GM12801 (cell line): ENCODE data around the gene MYOZ2.

Experiments
- TF ChIP-seq, protein P1 (sequence below): IDR thresholded peaks from one replicate; pipeline ENCODE4 v1.5.1; 2011; ENCODE audit warnings: control low read depth; ENCODE audit not compliant: insufficient read length; ENCODE audit errors: extremely low read depth

MYOZ2 gene

DNA sequence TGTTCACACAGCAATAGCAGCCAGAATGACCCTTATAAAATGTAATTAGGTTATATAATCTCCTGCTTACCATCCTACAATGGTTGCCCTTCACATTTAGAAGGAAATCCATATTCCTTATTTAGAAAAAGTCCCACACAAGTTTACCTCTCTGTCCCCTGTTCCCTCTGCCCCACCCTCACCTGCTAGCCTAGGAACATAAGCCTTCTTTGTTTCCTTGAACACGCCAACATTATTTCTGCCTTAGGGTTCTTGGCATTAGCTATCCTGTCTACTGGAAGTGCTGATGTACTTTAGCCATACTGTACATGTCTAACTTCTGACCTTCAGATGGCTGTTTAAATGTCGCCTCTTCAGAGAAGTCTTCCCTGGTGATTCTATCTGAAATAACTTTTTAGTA, 48.5 kb downstream of the MYOZ2 start:
- TF ChIP-seq, protein P1, sequence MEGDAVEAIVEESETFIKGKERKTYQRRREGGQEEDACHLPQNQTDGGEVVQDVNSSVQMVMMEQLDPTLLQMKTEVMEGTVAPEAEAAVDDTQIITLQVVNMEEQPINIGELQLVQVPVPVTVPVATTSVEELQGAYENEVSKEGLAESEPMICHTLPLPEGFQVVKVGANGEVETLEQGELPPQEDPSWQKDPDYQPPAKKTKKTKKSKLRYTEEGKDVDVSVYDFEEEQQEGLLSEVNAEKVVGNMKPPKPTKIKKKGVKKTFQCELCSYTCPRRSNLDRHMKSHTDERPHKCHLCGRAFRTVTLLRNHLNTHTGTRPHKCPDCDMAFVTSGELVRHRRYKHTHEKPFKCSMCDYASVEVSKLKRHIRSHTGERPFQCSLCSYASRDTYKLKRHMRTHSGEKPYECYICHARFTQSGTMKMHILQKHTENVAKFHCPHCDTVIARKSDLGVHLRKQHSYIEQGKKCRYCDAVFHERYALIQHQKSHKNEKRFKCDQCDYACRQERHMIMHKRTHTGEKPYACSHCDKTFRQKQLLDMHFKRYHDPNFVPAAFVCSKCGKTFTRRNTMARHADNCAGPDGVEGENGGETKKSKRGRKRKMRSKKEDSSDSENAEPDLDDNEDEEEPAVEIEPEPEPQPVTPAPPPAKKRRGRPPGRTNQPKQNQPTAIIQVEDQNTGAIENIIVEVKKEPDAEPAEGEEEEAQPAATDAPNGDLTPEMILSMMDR, result no peak

DNA sequence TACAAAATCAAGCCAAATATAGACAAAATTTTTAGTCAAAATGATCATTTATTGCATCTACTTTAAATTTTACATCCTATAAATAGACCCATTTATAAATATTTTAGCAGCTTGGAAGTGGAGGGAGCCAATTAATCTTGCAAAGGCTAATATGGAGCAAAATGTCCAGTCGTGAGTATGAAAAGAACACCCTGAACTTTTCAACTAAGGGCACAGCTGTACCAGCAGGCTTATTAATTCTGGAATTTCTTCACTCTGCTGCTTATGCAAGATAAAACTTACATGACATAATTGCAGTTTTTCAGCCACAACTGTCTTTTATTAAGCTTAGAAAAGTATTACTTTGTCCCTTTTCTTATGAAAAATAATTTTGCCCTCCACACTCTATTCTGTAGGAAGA, 54.0 kb downstream of the MYOZ2 start:
- TF ChIP-seq, protein P1, result no peak

DNA sequence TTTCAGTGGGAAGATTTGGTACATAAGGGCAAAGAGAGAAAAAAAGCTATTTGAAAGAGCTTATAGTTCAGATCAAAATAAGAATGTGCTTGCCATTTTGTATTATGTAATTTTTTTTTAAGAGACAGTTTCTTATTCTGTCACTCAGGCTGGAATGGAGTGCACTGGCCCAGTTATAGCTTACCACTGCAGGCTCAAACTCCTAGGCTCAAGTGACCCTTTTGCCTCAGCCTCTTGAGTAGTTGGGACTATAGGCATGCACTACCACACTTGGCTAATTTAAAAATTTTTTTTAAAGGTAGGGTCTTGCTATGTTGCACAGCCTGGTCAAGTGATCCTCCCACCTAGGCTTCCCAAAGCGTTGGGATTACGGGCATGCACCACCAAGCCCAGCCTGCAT, 54.7 kb downstream of the MYOZ2 start:
- TF ChIP-seq, protein P1, result no peak

DNA sequence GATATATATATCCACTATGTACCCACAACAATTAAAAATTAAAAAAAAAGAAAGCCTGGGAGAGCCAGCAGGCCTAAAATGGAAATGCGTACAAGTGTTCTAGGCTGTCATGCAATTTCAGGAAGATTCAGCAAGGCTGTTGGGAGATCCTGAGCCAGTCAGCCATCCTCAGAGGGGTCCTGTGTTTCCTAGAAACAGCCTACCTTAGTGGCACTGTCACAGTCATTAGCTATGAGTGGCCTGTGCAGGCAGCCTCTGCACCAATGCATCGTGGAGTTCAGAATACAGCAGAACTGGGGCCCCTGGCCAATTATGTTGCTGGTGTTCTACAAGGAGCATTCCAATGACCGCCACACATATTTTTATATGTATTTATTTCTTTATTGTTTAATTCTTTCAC, 55.9 kb downstream of the MYOZ2 start:
- TF ChIP-seq, protein P1, result no peak

DNA sequence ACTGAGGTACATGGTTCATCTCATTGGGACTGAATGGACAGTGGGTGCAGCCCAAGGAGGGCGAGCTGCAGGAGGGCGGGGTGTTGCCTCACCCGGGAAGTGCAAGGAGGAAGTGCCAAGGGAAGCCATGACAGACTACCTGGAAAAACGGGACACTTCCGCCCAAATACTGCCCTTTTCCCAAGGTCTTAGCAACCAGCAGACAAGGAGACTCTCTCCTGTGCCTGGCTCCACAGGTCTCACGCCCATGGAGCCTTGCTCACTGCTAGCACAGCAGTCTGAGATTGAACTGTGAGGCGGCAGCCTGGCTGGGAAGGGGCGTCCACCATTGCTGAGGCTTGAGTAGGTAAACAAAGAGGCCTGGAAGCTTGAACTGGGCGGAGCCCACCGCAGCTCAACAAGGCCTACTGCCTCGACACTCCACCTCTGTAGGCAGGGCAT, 62.2 kb downstream of the MYOZ2 start:
- TF ChIP-seq, protein P1, result no peak

DNA sequence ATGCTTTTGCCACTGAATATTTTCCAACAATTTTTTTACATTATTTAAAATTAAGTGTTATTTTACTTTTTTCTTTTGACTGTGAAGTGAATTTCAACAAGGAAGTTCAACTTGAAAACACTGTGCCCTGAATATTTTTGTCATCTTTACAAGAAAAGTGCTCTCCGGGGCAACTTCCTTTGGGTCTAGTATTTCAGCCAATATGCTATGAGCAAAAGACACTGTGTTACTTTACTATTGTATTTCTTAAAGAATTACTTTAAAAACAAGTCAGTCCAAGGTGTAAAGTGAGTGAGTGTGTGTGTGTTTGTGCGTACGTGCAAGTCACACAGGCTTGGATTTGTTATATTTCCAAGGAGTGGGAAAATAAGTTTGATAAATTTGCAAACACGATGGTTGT, 69.3 kb downstream of the MYOZ2 start:
- TF ChIP-seq, protein P1, result no peak

DNA sequence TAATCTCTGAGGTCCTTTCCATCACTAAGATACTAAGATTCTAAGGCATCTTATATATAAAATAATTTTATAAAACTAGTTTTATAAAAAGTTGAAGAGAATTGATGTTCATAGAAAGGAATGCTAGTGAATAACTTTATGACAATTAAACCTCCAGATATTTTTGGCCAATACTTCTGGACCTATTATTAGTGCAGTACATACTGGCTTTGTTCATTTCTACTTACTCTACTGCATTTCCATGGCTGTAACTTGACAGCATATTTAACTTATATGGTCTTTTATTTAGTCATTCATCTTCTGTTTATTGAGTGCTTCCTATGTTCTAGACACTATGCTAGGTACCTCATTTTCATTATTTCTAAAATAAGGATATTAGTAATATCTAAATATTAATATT, 70.1 kb downstream of the MYOZ2 start:
- TF ChIP-seq, protein P1, result no peak

DNA sequence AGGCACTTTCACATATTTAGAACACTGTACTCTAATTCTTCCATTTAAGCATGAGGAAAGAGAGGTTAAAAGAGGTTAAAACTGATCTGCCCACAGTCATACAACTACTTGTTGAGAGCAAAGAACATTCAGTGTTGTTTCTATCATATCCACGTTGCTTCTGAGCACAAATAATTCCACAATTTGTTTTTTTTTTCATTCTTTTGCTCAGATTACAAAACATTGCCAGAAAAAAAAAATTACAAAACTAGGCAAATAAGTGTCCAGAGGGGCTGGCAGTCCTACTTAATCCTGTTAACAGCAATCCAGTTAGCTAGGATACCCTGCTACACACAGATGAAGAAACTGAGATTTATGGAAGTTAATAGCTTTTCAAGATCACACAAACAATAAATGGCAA, 70.5 kb downstream of the MYOZ2 start:
- TF ChIP-seq, protein P1, result no peak
